Endothelial cell of umbilical vein (primary cell): Measurements from ENCODE around the gene NOTCH1. TPM values are rescaled to one million over a fixed set of nuclear protein-coding genes. Genes with fewer than 3 reads are reported as not detected.

ENCODE experiments used
- BruUV-seq: library from RNA; stranded (reverse); fragments of 400-500 nt; replicated peaks from 2 replicates; lab custom pipeline; 2021; lab: Mats Ljungman, UMichigan
- CTCF ChIA-PET: fragments of 300-600, 350-600 bp; sonication (Branson Sonifier 250); formaldehyde crosslinking; loops from one replicate; lab custom pipeline; 2021; ENCODE audit warnings: antibody characterized with exemption, inconsistent platforms; lab: Charles Lee
- POLR2A ChIA-PET: fragments of 300-600, 350-600 bp; sonication (Branson Sonifier 250); formaldehyde crosslinking; loops from one replicate; lab custom pipeline; 2021; ENCODE audit warnings: antibody characterized with exemption, inconsistent platforms; lab: Charles Lee
- DNase-seq: peaks from one replicate; pipeline ENCODE4 v3.0.0-alpha.2; 2011; ENCODE audit warnings: low read depth, low spot score
- FAIRE-seq: peaks from 2 replicates; lab custom pipeline; 2011; peaks lifted over from hg19 to GRCh38; lab: Jason Lieb, UNC
- H2AFZ ChIP-seq: 2 replicates; pipeline ENCODE4 v1.6.0; 2012; ENCODE audit warnings: low read depth, low read length, control low read depth, inconsistent platforms
- H3K27ac ChIP-seq: 2 replicates; pipeline ENCODE4 v1.5.1; 2011; ENCODE audit warnings: low read depth, mild to moderate bottlenecking, control low read depth, low read length, moderate library complexity; ENCODE audit not compliant: insufficient read depth
- H3K27me3 ChIP-seq, 2 experiments: 2 replicates each; pipeline versions ENCODE4 v1.6.0 to v1.6.1; 2011; ENCODE audit warnings: low read length in 2 of 2, mixed read lengths in 1 of 2; ENCODE audit not compliant: control insufficient read depth in 2 of 2, insufficient read depth in 2 of 2
- H3K36me3 ChIP-seq, 2 experiments: 2 replicates in 1 of 2; 3 replicates in 1 of 2; pipeline ENCODE4 v1.5.1; 2011; ENCODE audit warnings: low read length in 2 of 2, mild to moderate bottlenecking in 1 of 2, moderate library complexity in 1 of 2; ENCODE audit not compliant: control insufficient read depth in 2 of 2, insufficient read depth in 2 of 2; ENCODE audit errors: extremely low read depth in 1 of 2
- H3K4me1 ChIP-seq: 3 replicates; pipeline ENCODE4 v1.5.1; 2011; ENCODE audit warnings: mild to moderate bottlenecking, low read length; ENCODE audit not compliant: control insufficient read depth, insufficient read depth; ENCODE audit errors: extremely low read depth
- H3K4me2 ChIP-seq: 2 replicates; pipeline ENCODE4 v1.6.1; 2011; ENCODE audit warnings: low read length, control low read depth, mixed read lengths; ENCODE audit not compliant: insufficient read depth
- H3K4me3 ChIP-seq, 3 experiments: fragments of 200-600 bp in 1 of 3; sonication (generic), shearing (Covaris generic) in 1 of 3; replicated peaks in 1 of 3; 2 replicates each; pipeline ENCODE4 v1.5.1; 2011 to 2016; ENCODE audit warnings: control low read depth in 3 of 3, low read length in 3 of 3, mild to moderate bottlenecking in 2 of 3, inconsistent platforms in 1 of 3, low read depth in 1 of 3, moderate library complexity in 1 of 3; ENCODE audit not compliant: insufficient read depth in 1 of 3
- H3K79me2 ChIP-seq: 2 replicates; pipeline ENCODE4 v1.6.0; 2012; ENCODE audit warnings: low read length, inconsistent platforms; ENCODE audit not compliant: control insufficient read depth, insufficient read depth
- H3K9ac ChIP-seq: replicated peaks from 2 replicates; pipeline ENCODE3; 2011; ENCODE audit warnings: low read length, control low read depth; ENCODE audit not compliant: insufficient read depth; ENCODE audit errors: extremely low read depth
- H3K9me1 ChIP-seq: replicated peaks from 3 replicates; pipeline ENCODE4 v1.6.0; 2011; ENCODE audit warnings: mild to moderate bottlenecking, low read length; ENCODE audit not compliant: control insufficient read depth, insufficient read depth; ENCODE audit errors: extremely low read depth
- H3K9me3 ChIP-seq: replicated peaks from 2 replicates; pipeline ENCODE4 v1.5.1; 2012; ENCODE audit warnings: low read length, inconsistent platforms; ENCODE audit not compliant: control insufficient read depth, insufficient read depth
- H4K20me1 ChIP-seq: replicated peaks from 2 replicates; pipeline ENCODE3; 2011; ENCODE audit warnings: mild to moderate bottlenecking, low read length; ENCODE audit not compliant: control insufficient read depth, insufficient read depth; ENCODE audit errors: extremely low read depth
- CTCF ChIP-seq, 2 donors: IDR thresholded peaks; 1 replicate in 1 of 2; 2 replicates in 1 of 2; pipeline ENCODE4 v1.5.1; 2011; ENCODE audit warnings: low read length in 2 of 2, mild to moderate bottlenecking in 2 of 2, moderate library complexity in 2 of 2, control low read depth in 1 of 2, inconsistent platforms in 1 of 2, low read depth in 1 of 2; ENCODE audit not compliant: insufficient read depth in 1 of 2; ENCODE audit errors: extremely low read depth in 1 of 2
- EZH2 ChIP-seq: IDR thresholded peaks from 2 replicates; pipeline ENCODE4 v1.6.1; 2012; ENCODE audit warnings: borderline replicate concordance, low read depth, mild to moderate bottlenecking, moderate library complexity, low read length, inconsistent platforms; ENCODE audit not compliant: severe bottlenecking
- FOS ChIP-seq: IDR thresholded peaks from 2 replicates; pipeline ENCODE4 v1.6.1; 2011; ENCODE audit warnings: mild to moderate bottlenecking, low read length, moderate library complexity, borderline replicate concordance; ENCODE audit not compliant: insufficient read depth
- GATA2 ChIP-seq: IDR thresholded peaks from 2 replicates; pipeline ENCODE4 v1.7.0; 2011; ENCODE audit warnings: low read depth, mild to moderate bottlenecking, moderate library complexity, mixed read lengths, low read length; ENCODE audit not compliant: insufficient read length, insufficient read depth
- JUN ChIP-seq: IDR thresholded peaks from 2 replicates; pipeline ENCODE4 v1.6.1; 2011; ENCODE audit warnings: borderline replicate concordance, low read depth; ENCODE audit not compliant: insufficient read length, insufficient read depth
- MAX ChIP-seq: IDR thresholded peaks from 2 replicates; pipeline ENCODE4 v1.6.1; 2011; ENCODE audit not compliant: insufficient read depth, insufficient read length
- MYC ChIP-seq: IDR thresholded peaks from one replicate; pipeline ENCODE4 v1.6.1; 2011; ENCODE audit warnings: mild to moderate bottlenecking, low read depth, low read length
- POLR2A ChIP-seq: IDR thresholded peaks from 2 replicates; pipeline ENCODE4 v1.6.1; 2012; ENCODE audit warnings: low read depth, mild to moderate bottlenecking, control low read depth, low read length
- POLR2AphosphoS5 ChIP-seq: IDR thresholded peaks from 2 replicates; pipeline ENCODE4 v1.6.1; 2012; ENCODE audit warnings: low read depth, mild to moderate bottlenecking, control low read depth, low read length, moderate library complexity; ENCODE audit not compliant: insufficient read depth
- dilution Hi-C: fragments of 300-500 bp; cut with MboI; formaldehyde crosslinking; loops from one replicate; pipeline ENCODE4 v1.15.0; 2019; ENCODE audit warnings: low sequenced_read_pairs; ENCODE audit not compliant: extremely low pct_ligation_motif_present
- intact Hi-C: fragments of 100-400 bp; cut with micrococcal nuclease; formaldehyde crosslinking; loops from one replicate; pipeline ENCODE4 v1.10.0; 2022
- polyA plus RNA-seq, 4 experiments: library from polyadenylated mRNA; depleted of rRNA in 3 of 4; stranded (reverse) in 3 of 4; unstranded in 1 of 4; fragments of >200 nt; gene quantifications; 2 replicates each; pipeline versions ENCODE4 v1.2.1 to v1.2.3, GENCODE V29; 2011 to 2012; ENCODE audit warnings: missing spikeins in 1 of 4
- total RNA-seq: library from RNA; stranded (reverse); gene quantifications from 2 replicates; pipeline ENCODE4 v1.2.3, GENCODE V29; 2021

The NOTCH1 gene
- total and polyA plus RNA-seq, 2 donors (not counting 3 experiments of a cell fraction or from before 2014, with no cell fraction given), result 31.7 to 153 TPM

GRCh38 chr9:136456258-136456657 is 89.6 kb downstream of the NOTCH1 start:
- BruUV-seq, result no TSS peak

More at GRCh38 chr9:136456258-136456657, 89.6 kb downstream of the NOTCH1 start:
- TF ChIP-seq GATA2 (no peak), POLR2AphosphoS5 (no peak), MYC (no peak), JUN (no peak), EZH2 (no peak), POLR2A (no peak), MAX (no peak), CTCF (IDR thresholded peaks at IDR 0.05; ENCODE audit: extremely low read depth in 1 of 2, insufficient read depth in 1 of 2, low read depth in 1 of 2, low read length in 2 of 2) (no peak), FOS (no peak)
- dilution Hi-C loops, result no loop called here
- CTCF ChIA-PET, result no interaction called here
- peaks cover 24 to 60% of the 10 kb centered on the region in 2 experiments for H3K36me3 ChIP-seq
- FAIRE-seq, result no peak
- H3K27me3 ChIP-seq, result no peaks in the 10 kb centered on the region
- no peaks in the 10 kb centered on the region for H3K4me1 ChIP-seq
- no peaks in the 10 kb centered on the region for H4K20me1 ChIP-seq
- H3K27ac ChIP-seq, result no peak overlapping the region
- intact Hi-C loops, result no loop called here
- H3K4me2 ChIP-seq, result no peak overlapping the region
- no peak overlapping the region for H3K4me3 ChIP-seq
- POLR2A ChIA-PET, result no interaction called here
- no peaks in the 10 kb centered on the region for H3K9me3 ChIP-seq
- no peaks in the 10 kb centered on the region for H3K79me2 ChIP-seq
- no peak overlapping the region for H2AFZ ChIP-seq
- H3K9ac ChIP-seq, result no peak overlapping the region
- no peaks in the 10 kb centered on the region for H3K9me1 ChIP-seq
- no peak for DNase-seq
